Measurements from ENCODE around the gene ABCC5.

The ABCC5 gene

DNA sequence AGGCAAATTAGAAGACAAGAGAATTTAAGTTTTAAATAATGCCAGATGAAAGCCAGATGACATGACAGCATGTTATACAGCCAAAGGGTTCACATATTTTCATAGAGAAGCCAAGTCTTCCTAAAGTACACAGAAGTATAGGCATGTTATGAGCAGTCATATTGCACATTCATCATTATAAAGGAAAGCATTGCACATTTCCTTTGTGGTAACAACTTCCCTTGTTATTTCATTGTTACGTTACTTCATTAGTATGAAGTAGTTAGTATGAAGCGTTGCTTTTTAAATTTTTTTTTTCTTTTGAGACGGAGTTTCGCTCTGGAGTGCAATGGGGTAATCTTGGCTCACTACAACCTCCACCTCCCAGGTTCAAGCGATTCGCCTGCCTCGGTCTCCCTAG, 4.6 kb upstream of the ABCC5 start:
- Histone ChIP-seq H3K9ac (ENCODE audit: insufficient read length) (no peak overlapping the region), H3K4me3 (no peak overlapping the region), H3K27ac (no peak overlapping the region), H3K9me3 (ENCODE audit: low read depth, low read length) (no peaks in the 10 kb centered on the region), H3K36me3 (ENCODE audit: insufficient read depth, low read length) (no peaks in the 10 kb centered on the region)
- TF ChIP-seq POLR2AphosphoS5 (IDR thresholded peaks at IDR 0.05; ENCODE audit: borderline replicate concordance, low read depth, low read length): no peak
- TF ChIP-seq FOXP2 (optimal IDR thresholded peaks at IDR 0.05; ENCODE audit: control extremely low read depth, extremely low read length, insufficient read depth): no peak
- TF ChIP-seq EZH2 (IDR thresholded peaks at IDR 0.05): no peak
- DNase-seq (ENCODE audit: low read depth, low spot score): no peak

DNA sequence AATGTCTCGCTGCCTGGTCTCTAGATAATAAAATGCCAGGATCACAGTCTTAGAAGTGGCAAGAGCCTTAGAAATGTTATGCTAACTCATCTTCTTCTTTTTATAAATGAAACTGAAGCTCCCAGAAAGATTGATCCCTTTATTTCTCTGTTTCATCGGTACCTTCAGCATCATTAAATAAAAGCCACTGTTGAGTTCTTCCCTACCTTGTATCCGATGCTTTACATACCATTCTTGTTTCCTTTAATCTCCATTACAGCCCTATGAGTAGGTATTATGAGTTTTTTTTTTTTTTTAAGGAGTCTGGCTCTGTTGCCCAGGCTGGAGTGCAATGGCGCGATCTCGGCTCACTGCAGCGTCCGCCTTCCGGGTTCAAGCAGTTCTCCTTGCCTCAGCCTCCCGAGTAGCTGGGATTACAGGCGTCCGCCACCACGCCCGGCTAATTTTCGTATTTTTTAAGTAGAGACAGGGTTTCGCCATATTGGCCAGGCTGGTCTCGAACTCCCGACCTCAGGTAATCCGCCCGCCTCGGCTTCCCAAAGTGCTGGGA, 815 bp upstream of the ABCC5 start:
- no peak for TF ChIP-seq FOXP2 (optimal IDR thresholded peaks at IDR 0.05; ENCODE audit: control extremely low read depth, extremely low read length, insufficient read depth)
- no peak for TF ChIP-seq POLR2AphosphoS5 (IDR thresholded peaks at IDR 0.05; ENCODE audit: borderline replicate concordance, low read depth, low read length)
- TF ChIP-seq EZH2 (IDR thresholded peaks at IDR 0.05): no peak
- H3K27ac ChIP-seq: no peak overlapping the region
- H3K9me3 ChIP-seq (ENCODE audit: low read depth, low read length): no peaks in the 10 kb centered on the region
- peak overlapping the region; percentile 71 for H3K9ac ChIP-seq (ENCODE audit: insufficient read length)
- DNase-seq (ENCODE audit: low read depth, low spot score): no peak
- peak overlapping the region; percentile 99 for H3K4me3 ChIP-seq
- peaks cover 9% of the 10 kb centered on the region; the same call in 1 of the 2 replicates for H3K36me3 ChIP-seq (ENCODE audit: insufficient read depth, low read length)

DNA sequence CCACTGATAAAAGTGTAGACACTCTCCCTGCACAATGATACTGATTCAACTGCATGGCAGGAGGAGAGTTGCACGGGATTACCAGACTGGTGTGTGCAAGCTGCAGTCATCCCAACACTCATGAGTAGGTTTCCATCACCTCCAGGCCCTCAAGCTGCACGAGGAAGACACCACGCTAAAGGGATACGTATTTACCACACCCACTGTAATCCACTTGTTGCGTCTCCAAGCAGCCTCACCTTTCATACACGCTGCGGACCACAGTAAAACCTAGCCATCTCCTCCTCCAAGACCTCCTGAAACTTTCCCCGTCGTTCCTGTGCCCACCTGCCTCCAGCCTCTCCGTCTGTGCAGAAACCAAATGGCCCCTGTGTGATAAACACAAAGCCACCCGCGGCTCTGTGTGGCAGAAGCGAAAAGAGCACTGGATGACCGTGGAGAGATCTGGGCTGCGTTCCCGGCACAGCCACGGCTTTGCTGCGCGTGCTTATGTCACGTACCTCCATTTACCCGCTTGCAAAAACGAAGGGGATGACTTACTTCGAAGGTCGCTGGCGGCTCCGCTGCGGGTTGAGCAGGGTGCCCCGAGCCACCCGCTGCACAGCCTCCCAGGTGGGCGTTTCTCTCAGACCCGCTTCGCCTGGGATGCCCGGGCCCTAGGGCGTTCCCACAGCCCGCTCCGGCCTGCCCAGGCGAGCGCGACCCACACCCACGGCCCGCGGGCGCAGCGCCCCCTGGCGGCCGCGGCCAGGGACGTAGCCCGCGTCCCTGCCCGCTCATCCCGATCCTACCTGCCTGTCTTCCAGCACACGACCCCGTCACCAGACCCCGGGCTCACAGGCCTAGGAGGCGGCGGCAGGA, 643 bp downstream of the ABCC5 start:
- Histone ChIP-seq H3K4me3 (peak overlapping the region; percentile 99), H3K27ac (no peak overlapping the region), H3K9ac (ENCODE audit: insufficient read length) (peak overlapping the region; percentile 84), H3K36me3 (ENCODE audit: insufficient read depth, low read length) (peaks cover 23% of the 10 kb centered on the region), H3K9me3 (ENCODE audit: low read depth, low read length) (no peaks in the 10 kb centered on the region)
- TF ChIP-seq POLR2AphosphoS5 (IDR thresholded peaks at IDR 0.05; ENCODE audit: borderline replicate concordance, low read depth, low read length): no peak
- TF ChIP-seq FOXP2 (optimal IDR thresholded peaks at IDR 0.05; ENCODE audit: control extremely low read depth, extremely low read length, insufficient read depth): peak; percentile 47
- no peak for DNase-seq (ENCODE audit: low read depth, low spot score)

DNA sequence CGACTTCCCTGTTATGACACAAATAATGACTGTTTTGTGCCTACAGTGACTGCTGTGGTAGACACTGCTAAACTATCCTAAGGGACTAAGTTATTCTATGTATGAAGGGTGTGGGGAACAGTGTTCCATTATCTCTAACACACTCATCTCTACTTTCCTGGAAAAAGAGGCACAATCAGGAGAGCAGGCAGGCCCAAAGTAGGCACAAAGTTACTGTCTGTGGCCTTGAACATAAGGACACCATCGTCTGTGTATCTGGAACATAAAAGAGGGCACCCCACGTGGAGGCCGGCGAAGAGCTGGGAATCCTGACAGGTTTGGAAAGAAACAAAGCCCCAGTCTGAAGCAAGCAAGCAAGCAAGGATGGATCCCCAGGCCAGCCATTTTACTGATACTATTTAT, 1.5 kb downstream of the ABCC5 start:
- TF ChIP-seq POLR2AphosphoS5 (IDR thresholded peaks at IDR 0.05; ENCODE audit: borderline replicate concordance, low read depth, low read length) (no peak), EZH2 (IDR thresholded peaks at IDR 0.05) (no peak), FOXP2 (optimal IDR thresholded peaks at IDR 0.05; ENCODE audit: control extremely low read depth, extremely low read length, insufficient read depth) (no peak)
- H3K9me3 ChIP-seq (ENCODE audit: low read depth, low read length): no peaks in the 10 kb centered on the region
- no peak for DNase-seq (ENCODE audit: low read depth, low spot score)
- peak overlapping the region; percentile 99 for H3K4me3 ChIP-seq
- peak overlapping the region; percentile 84 for H3K9ac ChIP-seq (ENCODE audit: insufficient read length)
- no peak overlapping the region for H3K27ac ChIP-seq
- H3K36me3 ChIP-seq (ENCODE audit: insufficient read depth, low read length): peaks cover 32% of the 10 kb centered on the region

DNA sequence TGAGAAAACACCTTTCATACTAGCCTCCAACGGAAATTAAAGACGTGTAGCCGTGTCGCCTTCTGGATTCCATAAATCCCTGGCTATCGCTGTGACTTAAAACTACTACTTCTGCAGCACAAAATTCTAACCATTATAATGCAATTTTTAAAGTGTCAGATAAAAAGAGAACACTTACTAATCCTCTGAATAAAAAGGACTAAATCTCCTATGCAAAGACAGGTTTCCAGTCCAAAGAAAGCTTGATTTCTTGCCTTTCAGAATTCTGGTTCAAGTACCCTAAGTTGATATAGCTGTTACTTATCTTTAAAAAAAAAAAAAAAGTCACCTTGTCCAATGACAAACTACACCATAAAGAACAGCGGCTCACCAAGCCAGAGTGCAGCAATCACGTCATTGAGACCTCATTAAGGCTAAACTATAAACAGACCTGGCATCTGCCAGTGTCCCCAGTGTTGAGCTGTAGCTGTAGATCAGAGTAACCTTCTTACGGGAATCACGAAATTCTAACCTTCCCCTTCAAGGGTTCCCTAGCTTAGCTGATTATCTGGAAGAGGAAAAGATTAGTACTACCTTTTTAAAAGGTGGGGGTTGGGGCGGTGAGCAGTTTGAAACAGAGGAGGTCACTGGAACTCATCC, 2.2 kb downstream of the ABCC5 start:
- TF ChIP-seq EZH2 (IDR thresholded peaks at IDR 0.05) (no peak), FOXP2 (optimal IDR thresholded peaks at IDR 0.05; ENCODE audit: control extremely low read depth, extremely low read length, insufficient read depth) (no peak)
- Histone ChIP-seq H3K9ac (ENCODE audit: insufficient read length) (peak overlapping the region; percentile 32), H3K36me3 (ENCODE audit: insufficient read depth, low read length) (peaks cover 35% of the 10 kb centered on the region), H3K4me3 (peak overlapping the region; percentile 99), H3K9me3 (ENCODE audit: low read depth, low read length) (no peaks in the 10 kb centered on the region), H3K27ac (no peak overlapping the region)
- DNase-seq (ENCODE audit: low read depth, low spot score): no peak

DNA sequence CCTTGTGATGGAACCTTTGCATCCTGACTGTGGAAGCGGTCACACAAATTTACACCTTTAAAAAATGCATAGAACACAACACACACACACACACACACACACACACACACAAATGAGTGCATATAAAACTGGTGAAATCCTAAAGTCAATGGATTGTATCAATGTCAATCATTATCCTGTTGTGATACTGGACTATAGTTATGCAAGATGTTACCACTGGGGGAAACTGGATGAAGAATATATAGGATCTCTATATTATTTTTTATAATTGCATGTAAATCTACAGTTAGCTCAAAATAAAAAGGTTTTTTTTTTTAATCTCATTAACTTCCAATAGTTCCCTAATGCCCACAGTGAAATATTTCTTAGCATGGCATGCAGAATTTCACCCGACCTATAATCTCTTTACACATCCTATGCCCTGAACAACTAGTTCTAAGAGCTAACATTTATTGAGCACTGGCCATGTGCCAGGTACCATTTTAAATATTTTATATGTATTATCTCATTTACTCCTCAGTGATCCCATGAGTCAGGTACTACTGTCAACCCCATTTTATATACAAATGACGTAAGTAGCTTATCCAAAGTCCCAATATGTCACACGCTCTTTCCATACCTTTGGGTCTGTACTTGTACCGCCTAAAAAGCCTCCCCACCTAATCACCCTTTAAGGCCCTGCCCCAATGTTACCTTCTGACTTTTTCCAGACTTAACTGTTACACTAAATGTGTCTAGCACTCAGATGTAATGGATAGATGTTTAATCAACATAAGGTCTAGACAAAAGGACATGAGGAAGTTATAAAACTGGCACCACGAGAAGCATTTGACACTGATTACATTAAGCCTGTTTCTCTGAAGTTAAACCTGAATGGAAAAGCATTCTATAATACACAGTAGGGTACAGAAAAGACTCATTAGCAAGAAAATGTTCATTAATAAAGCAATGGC, 5.5 kb downstream of the ABCC5 start:
- no peak overlapping the region for H3K9ac ChIP-seq (ENCODE audit: insufficient read length)
- no peak for DNase-seq (ENCODE audit: low read depth, low spot score)
- H3K9me3 ChIP-seq (ENCODE audit: low read depth, low read length): no peaks in the 10 kb centered on the region
- H3K4me3 ChIP-seq: no peak overlapping the region
- peaks cover 43% of the 10 kb centered on the region for H3K36me3 ChIP-seq (ENCODE audit: insufficient read depth, low read length)
- no peak for TF ChIP-seq POLR2AphosphoS5 (IDR thresholded peaks at IDR 0.05; ENCODE audit: borderline replicate concordance, low read depth, low read length)
- TF ChIP-seq FOXP2 (optimal IDR thresholded peaks at IDR 0.05; ENCODE audit: control extremely low read depth, extremely low read length, insufficient read depth): no peak
- no peak for TF ChIP-seq EZH2 (IDR thresholded peaks at IDR 0.05)
- H3K27ac ChIP-seq: no peak overlapping the region

DNA sequence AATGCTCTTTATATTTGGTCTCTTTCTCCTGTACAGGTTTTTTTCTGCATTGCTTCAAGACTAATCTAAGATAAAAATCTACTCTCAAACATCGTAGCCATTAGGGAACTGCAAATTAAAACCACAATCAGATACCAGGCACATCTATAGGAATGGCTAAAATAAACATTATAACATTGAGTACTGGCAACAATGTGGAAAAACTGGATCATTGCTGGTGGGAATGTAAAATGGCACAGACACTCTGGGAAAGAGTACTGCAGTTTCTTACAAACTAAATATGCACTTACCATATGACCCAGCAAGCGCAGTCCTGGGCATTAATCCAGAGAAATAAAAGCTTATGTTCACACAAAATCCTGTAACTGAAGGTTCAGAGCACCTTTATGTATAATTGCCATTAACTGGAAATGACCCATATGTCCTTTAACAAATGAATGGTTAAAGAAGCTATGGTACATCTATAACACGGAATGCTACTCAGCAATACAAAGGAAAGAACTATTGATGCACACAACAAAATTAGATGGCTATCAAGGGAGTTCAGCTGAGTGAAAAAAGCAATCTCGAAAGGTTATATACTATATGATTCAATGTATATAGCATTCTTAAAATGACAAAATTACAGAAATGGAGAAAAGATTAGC, 6.3 kb downstream of the ABCC5 start:
- H3K27ac ChIP-seq: no peak overlapping the region
- H3K36me3 ChIP-seq (ENCODE audit: insufficient read depth, low read length): peaks cover 43% of the 10 kb centered on the region
- no peaks in the 10 kb centered on the region for H3K9me3 ChIP-seq (ENCODE audit: low read depth, low read length)
- DNase-seq (ENCODE audit: low read depth, low spot score): no peak
- H3K9ac ChIP-seq (ENCODE audit: insufficient read length): no peak overlapping the region
- H3K4me3 ChIP-seq: no peak overlapping the region
- no peak for TF ChIP-seq EZH2 (IDR thresholded peaks at IDR 0.05)
- TF ChIP-seq FOXP2 (optimal IDR thresholded peaks at IDR 0.05; ENCODE audit: control extremely low read depth, extremely low read length, insufficient read depth): no peak
- no peak for TF ChIP-seq POLR2AphosphoS5 (IDR thresholded peaks at IDR 0.05; ENCODE audit: borderline replicate concordance, low read depth, low read length)

All from SK-N-MC (cell line).